Erythroblast (primary cell): ENCODE measurements around the gene IL2RA.

Source experiments
- GATA1 ChIP-seq: IDR thresholded peaks from 2 replicates; pipeline ENCODE4 v1.6.1; 2011; ENCODE audit warnings: low read depth, mild to moderate bottlenecking, control low read depth, low read length, moderate library complexity
- POLR2A ChIP-seq: IDR thresholded peaks from 2 replicates; pipeline ENCODE4 v1.6.1; 2011; ENCODE audit warnings: mild to moderate bottlenecking, low read length

GRCh38 chr10:6095810-6096570 lies 33.8 kb upstream of the IL2RA start:
- no peak for TF ChIP-seq POLR2A
- TF ChIP-seq GATA1: no peak
